GM19351 (cell line): ENCODE measurements around the gene ATP10D.

ENCODE experiments used
- ATAC-seq: cut with Tn5 transposase; IDR thresholded peaks from one replicate; pipeline ENCODE4 v1.9.1; 2021; ENCODE audit warnings: mild to moderate bottlenecking, moderate library complexity; ENCODE audit not compliant: unreplicated experiment

The ATP10D gene

DNA sequence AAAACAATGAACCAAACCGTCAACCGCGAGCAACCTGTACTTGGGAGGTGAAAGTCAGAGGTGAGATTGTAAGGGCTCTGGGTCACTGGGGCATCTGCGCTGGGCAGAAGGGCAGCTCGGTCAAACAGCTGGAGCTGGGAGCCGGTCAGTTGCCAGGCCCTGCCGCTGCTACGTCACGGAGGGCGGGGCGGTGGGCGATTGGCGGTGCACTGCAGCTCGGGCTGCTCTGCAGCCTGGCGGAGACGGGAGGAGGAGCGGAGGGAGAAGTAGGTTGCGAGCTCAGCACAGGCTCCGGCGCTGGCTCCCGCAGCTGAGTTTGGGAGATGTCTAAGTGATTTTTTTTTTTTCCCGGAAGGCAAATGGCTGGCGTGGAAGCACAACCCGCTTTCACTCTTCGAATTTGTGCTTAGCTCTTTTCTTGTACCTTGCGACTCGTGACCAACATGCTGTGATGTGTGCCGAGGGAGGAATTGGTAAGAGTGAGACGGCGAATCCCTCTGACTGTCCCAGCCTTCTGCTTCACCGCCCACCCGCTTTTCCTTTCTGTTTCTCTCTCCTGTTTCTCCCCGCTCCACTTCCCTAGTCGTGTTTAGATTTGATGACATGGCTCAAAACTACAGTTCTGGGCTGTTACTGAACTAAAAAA is at the start of gene ATP10D:
Gene ATP10D (plus strand): TSS at position 229 of the 646 bp plus-strand sequence. CDS start 27,266 bp downstream, outside the sequence.
- ATAC-seq = peak; percentile 96

DNA sequence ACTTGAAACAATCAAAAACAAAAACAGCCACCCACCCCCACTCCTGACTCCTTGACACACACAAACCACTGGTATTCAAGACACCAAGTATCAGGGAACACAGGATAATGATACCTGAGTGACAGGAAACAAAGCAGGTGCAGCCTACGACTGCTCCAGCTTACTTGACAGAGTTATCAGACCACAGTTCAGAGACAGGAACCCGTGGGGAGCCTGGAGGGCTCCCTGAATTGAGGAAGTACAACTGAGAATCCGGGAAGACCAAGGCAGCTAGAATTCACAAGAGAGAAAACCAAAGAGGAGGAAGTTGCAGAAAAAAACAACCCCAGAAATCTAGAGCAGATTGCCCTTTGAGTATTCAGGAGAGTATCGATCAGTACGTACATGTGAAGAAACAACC is 42.1 kb upstream of the ATP10D start:
- peak; percentile 81 for ATAC-seq

DNA sequence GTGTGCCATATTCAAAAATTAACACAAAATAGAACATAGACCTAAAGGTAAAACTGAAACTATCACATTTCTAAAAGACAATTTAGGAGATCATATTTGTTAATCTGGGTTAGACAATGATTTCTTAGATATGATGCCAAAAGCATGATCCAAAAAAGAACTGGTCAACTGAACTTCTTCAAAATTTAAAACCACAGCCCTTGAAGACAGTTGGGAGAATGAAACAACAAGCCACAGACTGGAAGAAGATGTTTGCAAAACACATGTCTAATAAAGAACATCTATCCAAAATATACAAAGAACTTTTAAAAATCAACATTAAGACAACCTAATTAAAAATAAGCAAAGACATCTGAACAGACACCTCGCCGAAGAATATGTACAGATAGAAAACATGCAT is 41.0 kb upstream of the ATP10D start:
- no peak for ATAC-seq

DNA sequence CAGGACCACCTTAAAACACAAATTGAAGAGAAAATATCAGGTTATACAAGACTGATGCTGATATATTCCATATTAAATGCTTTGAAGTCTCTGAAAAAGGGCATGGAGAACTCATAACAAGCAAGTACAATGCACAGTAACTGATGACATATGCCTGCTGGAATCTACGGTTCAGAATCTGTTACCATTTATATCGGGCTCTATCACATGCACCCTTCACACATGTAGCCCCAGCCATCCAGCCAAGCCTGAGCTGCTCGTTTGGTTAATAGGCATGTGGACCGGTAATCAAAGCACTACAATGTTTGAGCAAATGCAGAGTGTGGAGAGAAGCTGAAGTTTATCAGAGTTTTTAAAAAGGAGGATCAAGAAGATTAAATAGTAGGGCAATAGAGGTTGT is 33.4 kb upstream of the ATP10D start:
- no peak for ATAC-seq

DNA sequence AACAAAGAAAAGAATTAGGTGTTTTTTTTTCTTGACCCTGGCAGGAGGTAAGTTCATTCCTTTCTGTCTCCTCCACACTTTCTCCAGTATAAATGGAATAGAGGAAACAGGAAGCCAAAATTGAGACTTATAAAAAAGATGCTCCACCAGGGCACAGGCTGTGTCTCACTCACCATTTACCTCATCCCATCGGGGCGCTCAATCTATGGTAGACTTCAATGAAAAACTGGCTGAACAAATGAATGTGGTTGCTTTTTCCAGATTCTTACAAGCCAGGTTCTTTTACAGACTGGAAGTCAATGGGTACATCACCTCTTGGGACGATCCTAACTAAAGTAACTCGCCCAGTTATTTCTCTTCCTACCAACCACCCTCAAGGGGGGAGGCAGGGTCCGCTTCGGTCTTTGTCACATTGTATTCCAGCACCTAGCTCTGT is 22.3 kb upstream of the ATP10D start:
- ATAC-seq = no peak

DNA sequence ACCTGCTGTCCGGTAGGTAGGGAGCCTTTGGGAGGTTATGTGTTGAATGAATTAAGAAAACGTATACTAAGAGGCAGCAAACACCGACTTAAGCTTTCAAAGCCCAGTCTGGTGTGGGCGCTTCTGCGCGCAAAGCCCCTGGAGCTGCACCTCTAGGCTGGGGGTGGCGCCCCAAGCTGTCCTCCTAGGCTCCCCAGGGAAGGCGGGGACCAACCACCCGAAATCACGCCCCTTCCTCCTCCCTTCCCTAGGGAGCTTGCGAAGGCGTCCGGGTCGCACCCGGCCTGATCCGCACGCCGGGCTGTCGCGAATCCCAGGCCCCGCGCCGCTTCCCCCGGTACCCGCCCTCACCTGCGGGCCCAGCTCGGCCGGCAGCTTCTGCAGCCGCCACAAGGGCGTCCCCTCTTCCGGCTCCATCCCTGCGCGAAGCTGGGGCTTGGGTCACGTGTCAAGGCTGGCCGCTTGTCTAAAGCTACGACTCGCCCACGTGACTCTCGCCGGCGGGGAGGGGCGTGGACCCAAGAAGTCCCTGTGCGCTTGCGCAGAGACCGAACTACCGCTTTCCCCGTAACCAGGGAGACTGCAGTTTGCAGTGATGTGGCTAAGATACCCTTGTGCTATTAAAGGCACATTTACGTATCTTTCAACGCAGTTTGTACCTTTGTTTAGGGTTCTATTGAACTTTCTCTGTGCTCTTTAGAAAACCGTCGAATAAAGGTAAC is 21.7 kb upstream of the ATP10D start, which contains the start of gene COMMD8:
Gene COMMD8 (minus strand): TSS at position 468 of the 722 bp plus-strand sequence. CDS start 51 bp downstream, at position 417.
- ATAC-seq = peak; percentile 79

DNA sequence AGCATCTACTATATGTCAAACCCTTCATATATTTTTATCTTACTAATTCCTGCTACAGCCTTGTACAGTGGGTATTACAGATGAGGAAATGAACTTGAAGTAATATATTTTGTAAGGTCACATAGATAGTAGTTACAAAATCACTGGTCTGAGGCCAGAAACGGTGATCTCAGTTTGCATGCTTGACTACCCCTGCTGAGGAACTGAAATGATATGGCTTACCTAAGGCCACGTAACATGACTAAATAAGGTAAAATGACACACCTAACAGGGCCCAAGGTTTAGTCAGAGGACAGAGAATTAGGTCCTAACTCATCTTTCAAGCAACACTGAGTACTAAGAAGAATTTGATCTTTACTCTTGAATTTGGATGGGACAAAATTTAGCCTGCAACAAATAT is 20.1 kb upstream of the ATP10D start:
- ATAC-seq = peak; percentile 47

DNA sequence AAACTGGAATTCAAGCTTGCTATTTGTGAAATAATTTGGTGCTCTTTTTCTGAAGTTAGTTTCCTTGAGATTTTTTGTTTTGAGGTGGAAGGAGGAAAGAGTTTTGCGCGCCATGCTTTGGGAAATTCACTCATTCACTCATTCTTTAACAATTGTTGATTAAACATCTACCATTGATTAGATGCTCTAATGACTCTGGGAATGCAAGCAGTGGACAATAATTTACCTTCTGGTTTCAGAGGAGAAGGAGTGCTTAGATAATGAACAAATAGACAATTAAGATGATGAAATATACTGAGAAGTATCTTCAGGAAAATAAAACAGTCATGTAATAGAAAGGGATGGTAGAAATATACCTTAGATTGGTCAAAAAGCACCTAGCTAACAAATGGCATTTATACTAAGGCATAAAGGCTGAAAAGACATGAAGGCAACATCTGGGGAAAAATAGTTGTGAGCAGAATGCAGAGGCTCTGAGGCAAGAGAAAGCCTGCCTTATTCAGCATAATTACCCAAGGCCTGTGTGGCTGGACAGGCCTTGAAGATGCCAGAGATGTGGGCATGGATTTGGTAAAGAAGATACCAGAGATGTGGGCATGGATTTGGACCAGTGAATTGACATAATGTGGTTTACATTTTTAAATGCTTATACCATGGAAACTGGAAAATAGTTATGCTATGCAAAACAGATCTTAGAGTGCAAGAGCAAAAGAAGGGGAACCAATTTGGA is 18.9 kb upstream of the ATP10D start:
- no peak for ATAC-seq

DNA sequence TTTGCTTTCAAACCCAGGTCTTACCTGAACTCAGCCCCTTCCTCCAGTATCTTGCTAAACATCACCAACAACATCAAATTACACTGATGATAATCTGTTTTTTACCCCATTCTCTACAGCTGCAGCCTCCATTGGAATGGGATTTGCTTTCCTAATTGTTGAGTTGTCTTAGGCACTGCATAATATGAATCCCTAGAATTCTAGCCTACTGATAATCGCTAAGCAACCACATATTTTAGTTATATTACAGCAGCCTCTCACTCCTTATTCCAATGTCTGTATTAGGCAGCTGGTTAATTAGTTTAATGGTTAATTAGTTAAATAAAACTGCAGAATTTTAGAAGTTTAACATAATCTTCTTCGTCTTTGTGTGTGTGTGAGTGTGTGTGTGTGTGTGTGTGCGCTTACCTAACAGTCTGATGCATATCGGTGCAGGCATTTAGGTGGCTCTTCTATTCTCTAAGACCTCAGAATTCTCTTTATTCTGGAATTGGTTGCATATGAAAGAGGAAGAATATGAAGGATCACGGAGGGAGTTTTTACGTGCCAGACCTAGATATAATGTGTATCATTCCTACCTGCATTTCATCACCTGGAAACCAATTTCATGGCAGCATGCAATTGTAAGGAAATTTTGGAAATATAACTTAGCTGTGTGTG is 16.2 kb upstream of the ATP10D start:
- ATAC-seq = no peak

DNA sequence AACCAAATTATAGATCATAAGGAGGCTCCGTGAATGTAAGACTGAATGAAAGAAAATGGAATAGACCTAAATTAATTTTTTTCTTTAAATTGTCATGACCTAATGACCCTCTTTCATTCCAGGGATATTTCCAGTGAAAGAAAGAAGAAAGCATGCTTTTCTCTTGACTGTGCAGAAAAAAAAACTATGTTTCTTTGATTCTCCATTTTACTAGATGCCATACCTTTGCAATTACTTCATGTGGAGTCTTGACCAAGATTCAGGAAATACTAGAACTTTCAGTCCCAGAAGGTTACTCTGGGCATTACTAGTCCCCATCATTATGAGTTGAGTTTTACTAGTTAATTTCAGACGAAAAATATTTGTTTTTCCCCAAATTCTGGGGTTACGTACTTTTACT is 15.1 kb upstream of the ATP10D start:
- ATAC-seq = no peak

DNA sequence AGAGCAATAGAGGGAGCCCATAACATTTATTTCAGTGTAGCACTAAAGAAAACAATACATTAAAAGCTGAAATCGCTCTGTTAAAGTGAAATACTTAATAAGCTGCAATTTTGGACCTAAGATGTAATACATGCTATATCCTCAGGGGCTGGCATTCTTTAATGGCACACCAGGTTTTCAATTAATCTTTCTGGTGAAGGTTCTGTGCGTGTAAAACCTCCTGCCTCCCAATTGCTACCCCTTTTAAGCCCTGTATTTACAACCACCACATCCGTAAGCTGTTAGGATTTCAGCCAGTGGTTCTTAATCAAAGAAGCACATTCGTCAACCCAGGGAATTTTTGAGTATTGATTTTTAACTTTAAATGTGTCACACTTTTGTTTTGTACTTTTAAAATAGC is 14.0 kb upstream of the ATP10D start:
- ATAC-seq = no peak

DNA sequence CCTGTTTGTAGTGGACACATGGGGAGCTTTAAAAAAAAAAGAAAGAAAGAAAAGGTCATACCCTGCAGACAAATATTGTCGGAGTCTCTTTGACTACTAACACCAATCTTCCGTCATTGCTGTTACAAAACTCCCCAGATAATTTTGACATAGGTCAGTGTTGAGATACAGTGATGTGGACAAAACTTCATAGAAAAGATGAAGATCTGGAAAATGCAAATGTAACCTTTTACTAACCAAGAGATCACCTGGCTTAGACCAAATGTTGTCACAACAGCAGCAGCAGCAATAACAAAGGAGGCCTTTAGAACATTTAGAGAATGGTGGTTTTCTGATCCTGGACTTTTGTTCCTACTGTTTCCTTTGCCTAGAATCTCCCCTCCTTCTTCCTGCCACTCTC is 13.5 kb upstream of the ATP10D start:
- no peak for ATAC-seq

DNA sequence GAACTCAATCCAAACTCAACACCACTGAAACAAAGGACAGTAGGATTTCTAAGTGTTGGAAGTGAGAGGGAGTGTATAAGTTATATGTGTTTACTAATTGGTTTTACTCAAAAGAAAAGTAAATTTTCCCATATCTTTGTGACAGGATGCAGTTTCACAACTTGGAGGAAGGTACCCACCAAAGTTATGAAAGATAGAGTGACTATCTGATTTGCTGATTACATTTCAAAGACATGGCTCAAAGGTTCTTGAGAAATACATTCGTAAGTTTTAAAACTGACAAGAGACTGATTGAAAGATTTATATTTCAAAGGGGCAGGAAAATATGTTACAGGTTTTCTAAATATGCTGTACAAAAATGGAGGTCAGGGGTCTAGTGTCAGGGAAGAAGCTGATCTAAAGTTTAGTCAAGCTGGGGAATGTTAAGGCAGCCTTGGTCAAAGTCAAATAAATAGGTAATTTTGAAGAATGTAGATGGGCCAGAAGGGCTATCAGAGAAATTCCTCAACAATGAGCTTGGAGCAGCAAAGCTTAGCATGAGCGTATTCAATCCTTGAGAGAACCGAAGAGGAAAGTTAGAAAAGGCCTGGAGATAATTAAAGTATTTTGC is 11.8 kb upstream of the ATP10D start:
- no peak for ATAC-seq

DNA sequence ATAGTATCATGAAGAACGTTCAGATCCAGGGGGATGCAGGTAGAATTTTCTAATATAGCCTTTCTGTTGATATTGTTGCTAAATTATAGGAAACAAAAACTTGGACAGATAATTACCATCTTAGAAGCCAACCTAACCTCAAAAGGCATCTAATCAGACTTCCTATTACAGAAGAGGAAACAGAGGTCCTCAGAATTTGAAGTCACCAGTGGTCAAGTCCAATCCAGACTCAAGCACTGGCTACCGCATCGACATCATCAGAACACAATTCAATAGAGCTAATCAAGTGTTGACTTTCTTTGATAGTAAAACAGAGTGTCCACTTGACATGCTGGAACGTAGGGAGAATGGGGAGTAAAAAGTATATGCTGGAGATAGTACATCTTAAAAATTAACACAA is 10.3 kb upstream of the ATP10D start:
- no peak for ATAC-seq

DNA sequence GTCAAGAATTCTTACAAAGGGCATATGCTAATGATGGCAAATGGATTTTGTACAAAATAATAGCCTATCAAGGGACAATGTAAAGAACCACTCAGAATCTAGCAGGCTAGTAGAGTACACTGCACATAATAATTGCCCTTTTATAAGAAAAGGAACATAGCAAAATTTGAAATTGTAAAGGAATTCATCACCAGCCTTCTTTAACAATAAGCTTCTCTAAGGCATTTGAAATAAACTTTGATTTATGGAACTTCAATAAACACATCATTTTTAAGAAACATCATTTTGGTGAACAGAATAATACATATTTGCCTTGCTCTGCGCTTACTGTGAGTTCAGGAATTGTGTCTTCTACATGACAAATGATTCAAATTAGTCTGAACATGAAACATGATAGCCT is 9.7 kb upstream of the ATP10D start:
- no peak for ATAC-seq

DNA sequence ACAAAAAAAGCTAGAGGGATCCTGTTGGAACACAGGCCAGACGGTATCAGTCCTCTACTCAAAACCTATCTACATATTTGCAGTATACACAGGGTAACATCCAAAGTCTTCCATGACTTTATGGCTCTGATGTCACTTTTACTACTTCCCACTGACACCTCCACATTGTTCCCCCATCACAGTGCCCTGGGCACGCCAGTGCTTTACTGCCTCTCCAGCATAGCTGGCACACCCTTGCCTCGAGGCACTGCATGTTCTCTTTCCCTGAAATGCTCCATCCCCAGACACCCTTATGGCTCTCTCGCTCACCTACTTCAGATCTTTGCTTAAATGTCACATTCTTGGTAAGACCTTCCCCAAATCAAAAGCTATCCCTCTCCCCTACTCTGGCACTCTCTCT is 6.3 kb upstream of the ATP10D start:
- ATAC-seq = no peak

DNA sequence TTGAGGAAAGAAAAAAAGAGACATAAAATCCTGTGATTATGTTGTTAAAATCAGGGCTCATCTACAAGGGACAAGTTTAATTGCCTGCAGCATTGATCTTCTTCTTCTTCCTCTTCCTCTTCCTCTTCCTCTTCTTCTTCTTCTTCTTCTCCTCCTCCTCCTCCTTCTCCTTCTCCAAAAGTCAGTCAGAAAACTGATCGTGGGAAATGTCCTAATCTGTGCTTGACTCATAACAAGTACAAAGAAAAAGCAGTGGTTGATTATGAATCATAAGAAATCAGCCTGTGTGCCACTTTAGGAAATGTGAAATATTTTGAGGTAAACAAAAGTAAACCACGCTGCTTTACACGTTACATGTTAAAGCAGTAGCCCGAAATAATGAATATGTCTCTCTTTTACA is 2.7 kb upstream of the ATP10D start:
- ATAC-seq = no peak

DNA sequence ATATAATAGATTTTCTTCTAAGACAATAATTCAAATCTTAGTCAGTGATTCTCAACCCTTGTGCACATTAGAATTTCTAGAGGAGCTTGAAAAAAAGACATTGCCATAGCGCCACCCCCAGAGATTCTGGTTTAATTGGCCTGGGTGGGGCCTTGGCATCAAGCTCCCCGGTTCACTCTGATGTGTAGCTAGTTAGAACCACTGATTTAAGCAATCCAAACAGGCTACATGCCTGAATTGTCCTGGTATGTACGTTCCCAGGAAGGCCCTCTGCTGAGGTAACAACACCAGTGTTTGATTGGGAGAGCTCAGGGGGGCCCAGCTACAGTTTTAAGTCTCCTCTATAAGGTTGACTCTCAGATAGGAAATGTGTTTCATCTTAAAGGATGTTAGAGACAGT is 1.3 kb upstream of the ATP10D start:
- ATAC-seq = no peak

DNA sequence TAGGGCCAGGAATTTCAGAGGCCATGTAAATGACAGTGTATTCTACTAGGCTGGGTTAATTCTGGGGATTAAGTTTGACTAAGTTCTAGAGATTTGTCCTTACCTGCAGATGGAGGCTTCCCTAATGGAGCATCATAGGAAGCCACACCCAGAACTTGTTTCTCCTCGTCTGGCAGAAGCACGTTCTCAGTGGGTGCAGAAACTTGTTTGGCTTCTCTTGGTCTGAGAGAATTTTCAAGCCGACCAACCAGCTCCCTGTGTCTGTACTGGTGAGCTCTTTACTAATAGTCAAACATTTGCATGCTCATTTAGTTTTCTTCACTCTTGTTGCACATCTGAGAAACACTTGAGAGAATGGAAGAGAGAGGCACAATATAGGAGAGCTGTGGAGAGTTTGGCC is 907 bp upstream of the ATP10D start:
- no peak for ATAC-seq

DNA sequence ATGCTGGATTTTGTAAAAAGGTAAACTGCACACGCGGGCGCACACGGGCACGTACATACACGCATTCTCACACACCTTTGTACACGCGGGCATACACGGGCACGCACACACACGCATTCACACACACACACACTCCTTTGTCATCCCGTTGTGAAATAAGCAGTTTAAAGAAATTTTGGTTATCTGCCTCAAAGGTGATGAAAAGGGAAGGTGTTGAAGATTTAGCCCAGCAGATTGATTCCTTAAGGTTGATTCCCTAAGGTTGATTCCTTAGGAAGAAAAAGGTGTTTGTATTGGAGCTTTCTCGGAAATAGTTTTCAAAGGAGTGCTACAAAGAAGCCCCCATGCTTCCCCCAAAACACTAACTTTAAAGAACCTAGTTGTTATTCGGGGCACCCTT is 693 bp downstream of the ATP10D start:
- ATAC-seq = no peak

DNA sequence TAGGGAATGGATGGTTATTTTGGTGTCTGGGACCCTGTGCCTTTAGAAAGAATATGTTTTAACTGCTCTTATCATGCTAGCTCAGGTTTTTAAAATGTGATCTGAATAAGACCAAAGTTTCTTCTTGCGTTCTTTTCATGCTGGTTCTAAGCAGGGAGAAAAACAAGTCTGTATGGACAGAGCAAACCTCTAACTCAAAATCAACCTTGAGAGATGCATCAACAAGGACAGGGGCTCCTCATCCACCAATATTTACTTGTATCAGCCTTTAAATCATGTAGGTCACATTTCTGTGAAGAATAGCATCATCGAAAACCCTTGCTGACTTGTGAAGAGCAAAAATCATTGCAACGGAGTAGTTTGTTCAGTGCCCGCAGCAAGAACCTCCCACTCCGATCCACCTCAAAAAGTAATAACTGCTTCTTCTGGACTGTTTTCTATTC is 1.2 kb downstream of the ATP10D start:
- no peak for ATAC-seq
